ENCODE data around the gene XCL1.
"Not testable (repeated sequence)": the region's sequence is repeated elsewhere in the genome, so short reads cannot be mapped to it uniquely, and the experiment has no call there.

The XCL1 gene

DNA sequence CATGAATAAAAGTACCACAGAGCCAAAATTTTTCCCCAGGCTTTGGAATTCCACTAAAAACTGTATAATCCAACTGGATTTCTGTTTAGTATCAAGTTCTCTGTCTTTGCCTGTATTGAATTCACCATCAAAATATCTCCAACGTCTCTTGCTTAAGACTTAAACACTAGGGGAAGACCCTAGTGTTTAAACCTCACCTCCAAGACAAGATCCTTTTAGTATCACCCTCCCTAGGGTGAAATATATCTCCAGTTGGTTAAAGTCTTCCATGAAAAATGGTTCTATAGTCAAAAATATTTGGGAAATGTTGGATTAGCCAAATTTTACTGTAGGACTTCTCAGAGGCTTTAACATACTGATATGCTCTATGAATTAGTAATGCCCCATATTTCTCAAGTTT is 8.1 kb upstream of the XCL1 start:
- no peak for DNase-seq

DNA sequence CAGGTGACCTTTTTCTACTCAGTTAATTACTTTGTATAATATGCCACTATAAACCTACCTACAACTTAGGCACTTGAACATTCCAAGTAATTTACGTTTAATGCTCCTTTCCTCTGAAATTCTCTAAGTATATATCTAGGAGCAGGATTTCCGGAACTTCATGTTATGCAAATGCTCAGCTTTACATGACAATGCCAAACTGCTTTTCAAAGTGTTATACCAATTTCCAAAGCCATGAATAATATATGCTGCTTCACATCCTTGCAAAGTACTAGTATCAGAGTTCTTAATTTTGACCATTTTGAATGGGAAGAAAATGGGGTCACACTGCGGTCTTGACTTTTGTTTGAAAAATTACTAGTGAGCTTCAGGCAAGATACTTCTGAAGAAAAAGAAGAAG is 5.8 kb upstream of the XCL1 start:
- no peak for DNase-seq

DNA sequence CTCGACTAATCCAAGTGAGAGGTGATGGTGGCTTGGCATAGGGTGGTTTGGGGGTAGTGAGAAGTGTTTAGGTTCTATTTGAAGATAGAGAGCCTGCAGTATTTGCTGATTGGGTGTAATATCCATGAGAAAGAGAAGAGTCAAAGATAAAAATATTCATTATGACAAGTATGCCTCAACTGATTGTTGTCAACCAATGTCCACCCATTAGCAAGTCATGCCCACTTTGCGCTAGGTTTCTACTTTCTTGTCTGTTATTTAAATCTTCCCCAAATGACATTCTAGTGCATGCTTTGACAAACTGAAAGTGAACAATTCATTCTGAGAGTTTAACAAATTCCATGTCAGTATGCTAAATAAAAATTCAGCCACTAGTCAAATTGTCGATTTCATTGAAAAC is 3.8 kb upstream of the XCL1 start:
- no peak for DNase-seq

DNA sequence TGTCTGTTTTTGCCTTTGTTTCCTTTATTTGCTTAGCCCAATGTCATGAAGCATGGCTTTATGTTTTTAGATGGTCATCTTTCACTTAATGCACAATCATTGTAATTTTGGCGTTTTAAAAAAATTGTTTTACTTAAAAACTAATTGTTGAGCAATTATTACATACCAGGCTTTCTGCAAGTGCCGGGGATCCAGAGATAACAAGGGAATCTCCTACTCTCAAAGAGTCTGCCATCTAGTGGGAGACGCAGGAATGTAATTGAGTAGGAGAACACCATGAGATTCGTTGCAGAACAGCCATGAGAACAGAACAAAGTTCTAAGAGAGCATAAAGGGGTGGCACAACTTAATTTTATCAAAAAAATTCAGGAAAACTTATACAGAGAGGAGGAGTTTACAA is 2.2 kb upstream of the XCL1 start:
- peak; percentile 14 for DNase-seq

DNA sequence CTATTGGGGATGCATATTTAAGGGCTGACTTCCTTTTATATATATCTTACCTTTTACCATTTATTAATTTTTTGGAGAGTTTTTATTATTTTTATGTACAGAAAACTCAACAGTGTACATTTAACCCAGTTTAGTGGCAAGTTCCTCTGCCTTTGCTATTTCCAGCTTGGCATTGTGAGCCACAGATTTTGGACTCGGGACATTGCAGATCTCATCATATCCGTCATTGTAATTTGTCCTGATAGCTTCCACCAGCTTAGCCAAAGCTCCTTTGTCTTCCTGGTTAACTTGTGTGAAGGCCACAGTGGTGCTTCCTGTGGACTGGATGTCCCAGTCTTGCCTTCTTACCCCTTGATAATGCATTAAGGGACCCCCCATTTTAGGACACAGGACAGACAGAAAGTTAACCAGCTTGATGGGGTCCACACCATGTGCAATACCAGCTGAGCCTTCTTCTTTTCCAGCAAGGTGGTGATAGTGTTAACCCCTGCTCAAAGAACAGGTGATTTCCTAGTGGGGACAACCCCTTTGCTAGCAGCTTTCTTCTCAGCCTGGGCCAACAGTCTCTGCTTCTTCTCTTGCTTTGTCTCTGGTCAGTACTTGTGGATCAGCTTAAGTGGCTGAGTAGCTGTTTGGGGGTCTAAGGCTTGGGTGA is 2.3 kb downstream of the XCL1 start:
- not testable (repeated sequence) for DNase-seq

DNA sequence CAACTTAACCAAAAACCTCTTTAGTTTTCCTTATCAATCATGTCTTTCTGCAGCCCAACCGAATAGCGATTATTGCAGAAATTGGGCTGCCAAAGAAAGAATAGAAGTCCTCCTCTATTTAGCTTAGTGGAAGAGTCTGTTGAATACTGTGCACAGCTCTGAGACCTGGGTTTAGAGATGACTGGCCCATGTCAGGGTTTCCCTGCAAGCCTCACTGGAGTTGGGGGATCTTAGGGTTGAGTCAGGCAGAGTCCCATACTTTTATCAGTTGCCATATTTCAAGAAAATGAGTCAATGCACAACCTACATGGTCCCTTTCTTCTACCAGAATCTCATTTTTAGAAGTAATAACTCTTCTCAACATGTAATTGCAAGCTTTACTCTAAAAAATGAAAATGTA is 3.9 kb downstream of the XCL1 start:
- not testable (repeated sequence) for DNase-seq

DNA sequence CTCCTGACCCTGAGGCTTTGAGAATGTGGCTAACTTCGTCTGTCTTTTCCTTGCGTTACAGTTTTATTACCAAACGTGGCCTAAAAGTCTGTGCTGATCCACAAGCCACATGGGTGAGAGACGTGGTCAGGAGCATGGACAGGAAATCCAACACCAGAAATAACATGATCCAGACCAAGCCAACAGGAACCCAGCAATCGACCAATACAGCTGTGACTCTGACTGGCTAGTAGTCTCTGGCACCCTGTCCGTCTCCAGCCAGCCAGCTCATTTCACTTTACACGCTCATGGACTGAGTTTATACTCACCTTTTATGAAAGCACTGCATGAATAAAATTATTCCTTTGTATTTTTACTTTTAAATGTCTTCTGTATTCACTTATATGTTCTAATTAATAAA is 4.6 kb downstream of the XCL1 start:
- DNase-seq, result not testable (repeated sequence)

DNA sequence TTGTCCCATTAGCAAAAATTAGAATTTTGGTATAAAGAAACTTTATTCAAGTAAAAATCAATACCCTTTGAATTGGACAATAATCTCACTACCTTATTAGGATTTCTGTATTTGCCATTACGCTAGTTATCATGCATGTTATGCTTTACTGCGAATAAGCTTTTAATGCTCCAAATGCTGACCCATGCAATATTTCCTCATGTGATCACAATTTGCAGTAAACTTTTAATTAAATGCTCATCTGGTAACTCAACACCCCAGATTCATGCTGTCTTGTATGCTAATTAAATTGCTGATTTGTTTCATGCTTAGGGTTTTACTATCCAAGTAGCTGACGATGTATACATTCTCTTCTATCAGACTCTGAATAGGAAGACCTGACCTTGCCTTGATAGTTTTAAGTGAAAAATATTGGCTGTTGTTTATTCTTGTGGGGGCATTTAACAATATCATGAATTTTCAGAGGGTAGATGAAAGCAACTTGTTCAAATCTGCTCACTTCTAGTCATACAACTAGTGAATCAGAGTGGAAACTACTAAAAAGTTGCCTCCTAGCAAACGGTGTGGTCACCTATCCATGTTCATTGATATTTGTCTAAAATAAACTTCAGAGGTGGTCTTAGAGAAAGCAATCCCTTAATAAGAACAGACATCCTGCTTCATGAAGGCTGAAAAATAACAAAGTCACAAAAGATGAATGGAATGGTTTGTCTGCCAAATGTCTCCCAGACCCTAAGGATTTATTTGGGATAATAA is 5.6 kb downstream of the XCL1 start:
- no peak for DNase-seq

DNA sequence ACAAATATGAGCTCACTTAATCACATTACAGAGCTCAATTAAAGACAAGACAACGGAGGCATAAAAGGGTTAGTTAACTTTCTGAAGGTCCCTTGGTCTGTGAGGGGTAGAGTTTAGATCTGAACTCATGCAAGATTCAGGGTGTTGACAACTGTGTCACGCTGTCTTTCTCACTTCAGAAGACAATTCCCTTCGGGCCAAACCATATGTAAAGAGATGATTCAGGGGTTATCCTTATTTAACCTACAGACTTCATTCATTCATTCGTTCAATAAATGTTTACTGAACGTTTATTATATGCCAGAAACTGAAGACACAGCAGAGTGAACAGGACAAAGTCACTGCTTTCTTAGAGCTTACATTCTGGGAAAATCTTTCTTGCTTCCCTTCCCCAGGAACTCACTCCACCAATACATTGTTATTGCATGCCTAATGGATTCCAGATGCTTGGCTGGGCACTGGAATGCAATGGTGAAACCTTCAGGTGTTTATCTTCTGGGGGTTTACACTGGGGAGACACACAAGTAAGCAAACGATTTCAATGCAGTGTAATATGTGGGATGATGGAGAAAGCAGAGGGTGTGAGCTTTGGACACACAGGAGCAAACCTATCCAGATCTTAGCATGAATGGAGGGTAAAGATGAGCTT is 6.4 kb downstream of the XCL1 start:
- no peak for DNase-seq

DNA sequence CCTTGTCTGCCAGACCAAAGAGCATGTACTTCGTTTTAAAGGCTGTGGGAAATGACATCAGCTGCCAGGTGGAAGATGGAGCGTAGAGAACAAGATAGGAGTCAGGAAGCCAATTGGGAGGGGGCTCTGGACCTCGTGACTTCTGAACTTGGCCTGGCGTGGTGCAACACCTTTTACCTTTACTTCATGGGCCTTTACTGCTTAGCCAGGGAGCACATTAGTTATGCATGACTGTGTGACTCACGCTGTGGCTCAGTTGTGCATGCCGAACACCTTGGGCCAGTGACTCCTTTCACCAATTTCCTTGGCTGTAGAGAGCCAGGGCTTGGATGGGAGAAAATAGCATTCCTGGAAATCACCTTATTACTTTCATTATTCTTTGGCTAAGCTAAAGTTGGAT is 7.2 kb downstream of the XCL1 start:
- DNase-seq, result no peak

DNA sequence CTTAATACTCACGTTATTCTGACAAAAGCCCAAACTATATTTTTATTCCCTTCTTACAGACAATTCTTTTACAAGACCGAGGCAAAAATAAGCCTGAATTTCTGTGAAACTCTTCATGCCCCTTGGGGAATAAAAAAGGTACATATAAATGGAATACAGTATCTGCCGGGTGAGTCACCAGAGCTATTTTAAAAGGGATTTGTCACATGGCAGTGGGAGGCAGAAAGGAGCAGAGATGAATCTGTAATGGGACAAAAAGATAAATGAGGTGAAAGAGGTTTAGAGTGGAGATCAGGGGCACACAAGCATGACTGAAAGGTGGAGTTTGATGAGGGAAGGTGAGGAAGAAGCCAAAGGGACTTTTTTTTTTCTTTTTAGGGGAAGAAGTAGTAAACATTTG is 8.8 kb downstream of the XCL1 start:
- DNase-seq, result no peak

DNA sequence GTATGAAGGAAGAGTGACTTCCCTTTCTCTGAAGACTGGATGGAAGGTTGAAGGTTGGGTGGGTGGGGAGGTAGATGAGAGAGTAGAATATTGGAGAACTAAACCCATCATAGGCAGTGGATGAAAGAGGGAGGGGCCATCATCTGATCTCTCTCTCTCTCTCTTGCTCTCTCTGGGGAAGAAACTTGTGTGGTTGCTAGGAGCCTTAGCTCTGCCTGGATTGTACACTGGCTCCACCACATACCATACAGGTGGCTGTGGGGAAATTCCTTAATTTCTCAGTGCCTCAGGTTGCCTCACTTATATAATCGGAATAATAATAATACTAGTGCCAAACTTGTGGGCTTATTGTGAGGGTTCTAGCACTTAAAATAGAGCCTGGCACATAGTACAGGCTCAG is 9.5 kb downstream of the XCL1 start:
- DNase-seq, result no peak

DNA sequence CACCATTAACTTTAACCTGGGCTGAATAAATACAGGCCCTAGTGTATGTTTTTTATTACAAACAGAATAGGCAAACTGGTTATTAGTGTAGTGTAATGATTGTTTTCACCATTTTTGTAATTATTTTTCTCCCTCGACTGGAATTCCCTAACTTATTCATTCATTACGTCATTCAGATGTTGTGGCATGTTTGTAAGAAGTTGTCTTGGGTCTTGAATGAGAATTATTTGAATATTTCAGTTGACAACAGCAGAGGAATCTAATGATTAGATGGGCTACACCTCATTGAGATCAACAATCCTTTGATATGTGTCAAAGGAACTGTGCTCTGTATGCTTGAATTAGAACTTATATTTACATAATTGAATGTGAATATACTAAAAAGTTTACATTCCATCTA is 12.8 kb downstream of the XCL1 start:
- DNase-seq, result no peak

DNA sequence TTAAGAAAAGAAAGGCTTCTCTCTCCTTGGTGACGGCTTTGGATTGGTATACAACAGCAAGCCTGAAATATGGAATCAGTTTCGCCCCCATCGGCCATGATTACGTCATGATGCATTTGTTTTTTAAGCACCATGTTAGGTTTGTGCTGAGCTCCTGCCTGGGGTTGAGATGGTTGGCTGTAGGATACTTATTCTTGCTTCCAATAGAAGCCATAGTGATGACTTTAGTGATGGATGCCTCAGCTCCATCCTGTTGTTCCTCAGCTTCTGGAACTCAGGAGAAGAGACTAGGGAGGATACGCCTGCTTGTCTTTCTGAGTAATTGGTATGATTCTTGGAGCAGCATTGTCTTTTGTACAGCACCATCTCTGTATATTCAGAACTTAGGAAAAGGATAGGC is 14.7 kb downstream of the XCL1 start:
- no peak for DNase-seq

DNA sequence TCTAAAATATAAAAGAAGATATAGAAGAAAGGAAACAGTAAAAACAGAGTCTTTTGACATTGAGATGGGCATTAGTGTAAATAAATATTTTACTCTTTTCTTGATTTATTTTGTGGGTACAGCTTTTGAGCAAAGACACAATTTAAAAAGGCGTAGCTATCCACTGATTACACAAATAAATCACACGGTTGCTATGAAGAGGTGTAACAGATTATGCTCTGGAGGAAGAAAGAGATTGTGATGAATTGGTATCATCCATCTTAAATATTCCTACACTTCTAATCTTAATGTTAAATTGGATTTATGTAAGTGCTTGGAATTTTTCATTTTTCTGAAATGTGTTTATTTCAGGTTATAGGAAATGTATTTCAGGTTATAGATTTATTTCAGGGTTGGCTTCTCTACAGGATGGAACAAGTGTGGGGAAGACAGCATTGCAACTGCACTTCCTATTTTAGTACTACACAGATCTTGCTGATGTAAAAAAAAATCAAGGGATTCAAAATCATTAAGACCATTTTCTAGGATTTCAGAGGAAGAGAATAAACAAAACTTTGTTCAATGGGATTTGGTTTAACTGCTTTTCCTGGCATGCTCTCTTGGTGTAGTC is 15.3 kb downstream of the XCL1 start:
- DNase-seq, result no peak

DNA sequence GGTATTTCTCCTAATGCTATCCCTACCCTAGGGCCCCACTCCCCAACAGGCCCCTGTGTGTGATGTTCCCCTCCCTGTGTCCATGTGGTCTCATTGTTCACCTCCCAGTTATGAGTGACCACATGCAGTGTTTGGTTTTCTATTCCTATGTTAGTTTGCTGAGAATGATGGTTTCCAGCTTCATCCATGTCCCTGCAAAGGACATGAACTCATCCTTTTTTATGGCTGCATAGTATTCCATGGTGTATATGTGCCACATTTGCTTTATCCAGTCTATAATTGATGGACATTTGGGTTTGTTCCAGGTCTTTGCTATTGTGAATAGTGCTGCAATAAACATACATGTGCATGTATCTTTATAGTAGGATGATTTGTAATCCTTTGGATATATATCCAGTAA is 19.0 kb downstream of the XCL1 start:
- not testable (repeated sequence) for DNase-seq

DNA sequence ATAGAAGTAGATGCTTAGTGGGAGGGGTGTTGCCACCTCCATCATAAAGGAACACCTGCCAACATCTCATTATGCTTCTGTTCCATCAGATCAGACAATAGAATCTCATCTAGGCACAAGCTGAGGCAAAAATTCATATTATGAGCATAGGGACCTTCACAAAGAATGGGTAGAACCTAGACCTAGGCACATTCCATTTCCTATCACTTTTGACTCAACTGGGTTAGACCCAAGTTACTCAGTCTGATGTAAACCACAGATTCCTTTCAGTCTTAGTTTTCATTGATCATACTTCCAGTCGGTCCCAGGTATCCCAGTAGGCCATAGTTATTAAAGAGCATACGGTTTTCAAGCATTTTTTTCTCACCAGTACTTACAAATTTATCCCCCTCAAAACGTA is 21.7 kb downstream of the XCL1 start:
- no peak for DNase-seq

DNA sequence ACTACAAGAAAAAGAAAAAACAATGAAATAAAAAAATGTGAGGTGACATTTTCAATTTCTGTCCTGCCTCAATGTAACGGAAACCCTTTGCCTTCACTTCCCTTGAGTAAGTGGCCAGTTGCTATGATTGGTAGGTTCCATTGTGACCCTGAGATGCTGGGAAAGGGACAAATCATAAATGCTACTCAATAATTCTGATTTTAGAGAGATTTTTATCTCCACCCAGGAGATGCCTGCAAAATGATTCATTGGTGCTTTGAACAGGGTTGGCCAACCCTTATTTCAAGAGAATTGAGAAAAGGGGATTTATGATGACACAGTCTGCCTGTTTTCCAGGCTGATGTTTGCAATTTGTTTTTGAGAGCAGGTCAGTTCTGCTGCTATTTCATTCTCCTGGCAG is 22.5 kb downstream of the XCL1 start:
- no peak for DNase-seq

DNA sequence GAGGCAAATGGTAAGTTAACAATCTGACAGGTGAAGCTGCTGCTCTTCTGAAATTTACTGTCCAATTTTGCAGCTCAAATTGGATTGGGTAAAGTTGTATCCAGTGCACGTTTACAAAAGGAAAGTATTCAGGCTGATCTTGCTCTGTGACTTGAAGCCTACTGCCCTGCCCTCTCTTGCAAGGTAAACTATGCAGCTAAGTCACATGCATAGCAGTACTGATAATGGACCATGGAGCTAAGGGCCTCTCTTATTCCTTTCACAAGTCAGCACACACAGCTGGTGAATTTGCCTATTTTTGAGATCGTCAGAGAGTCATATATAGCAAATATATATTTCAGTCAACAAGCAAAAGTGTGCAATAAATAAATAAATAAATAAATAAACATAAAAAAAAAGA is 23.2 kb downstream of the XCL1 start:
- no peak for DNase-seq

DNA sequence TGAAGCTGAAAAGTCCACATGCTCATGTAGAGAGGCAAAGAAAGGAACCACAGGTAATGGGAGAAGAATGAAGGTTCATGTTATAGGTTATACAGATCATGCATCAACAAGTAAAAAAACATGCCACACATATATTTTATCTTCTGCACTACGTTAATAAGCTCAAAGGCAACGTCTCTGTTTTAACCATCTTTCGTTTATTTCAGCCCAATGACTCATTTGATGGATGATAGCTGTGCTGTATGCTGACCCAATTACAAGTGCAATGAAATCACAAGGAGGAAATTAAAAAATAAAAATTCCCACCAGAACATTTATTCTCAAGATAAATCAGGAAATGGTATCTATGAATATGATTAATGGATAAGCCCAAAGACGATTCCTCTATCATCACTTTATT is 24.6 kb downstream of the XCL1 start:
- no peak for DNase-seq

DNA sequence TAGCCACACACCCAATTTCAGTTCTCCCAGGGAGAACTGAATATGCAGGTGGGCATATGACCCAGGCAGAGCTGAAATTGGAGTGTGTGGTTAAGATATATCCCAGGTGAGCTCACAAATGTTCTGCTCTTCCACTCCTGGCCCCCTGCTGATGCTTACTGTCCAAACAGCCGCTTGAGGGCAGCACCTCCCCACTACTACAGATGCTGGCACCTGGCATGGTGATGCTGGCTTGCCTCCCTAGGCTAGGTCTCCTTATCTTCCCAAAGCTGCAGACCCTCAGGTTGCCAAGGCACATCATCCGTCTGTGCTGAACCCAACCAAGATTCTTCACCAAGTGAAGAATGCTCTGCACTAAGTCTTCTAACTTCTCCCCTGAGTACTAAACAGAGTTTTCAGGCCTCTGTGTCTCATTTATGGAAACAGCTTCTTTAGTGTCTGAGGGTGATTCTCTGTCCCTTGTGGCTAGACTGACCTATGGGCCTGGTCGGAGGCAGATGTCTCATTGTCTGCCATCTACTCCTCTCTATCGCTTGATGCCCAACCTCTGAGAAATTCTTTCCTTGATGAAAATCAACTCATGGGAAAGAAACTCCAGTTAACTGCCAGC is 27.2 kb downstream of the XCL1 start:
- DNase-seq, result peak; percentile 77

DNA sequence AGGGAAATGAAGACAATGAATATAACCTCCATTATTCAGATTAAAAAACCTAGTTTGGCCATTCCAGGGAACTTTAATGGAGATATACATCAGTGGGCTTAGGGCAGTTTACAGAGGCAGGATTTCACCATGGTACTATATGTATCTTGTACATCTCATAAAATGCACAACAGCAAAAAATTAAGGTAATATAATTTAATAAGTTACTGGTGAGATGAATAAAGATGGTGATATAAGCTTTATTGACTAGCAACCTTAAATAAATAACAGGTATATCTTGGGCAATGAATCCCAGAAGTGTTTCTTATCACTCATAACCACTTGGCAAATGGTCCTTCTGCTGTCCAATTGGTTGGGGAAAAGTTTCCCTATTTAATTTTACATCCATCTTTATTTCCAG is 29.0 kb downstream of the XCL1 start:
- no peak for DNase-seq

DNA sequence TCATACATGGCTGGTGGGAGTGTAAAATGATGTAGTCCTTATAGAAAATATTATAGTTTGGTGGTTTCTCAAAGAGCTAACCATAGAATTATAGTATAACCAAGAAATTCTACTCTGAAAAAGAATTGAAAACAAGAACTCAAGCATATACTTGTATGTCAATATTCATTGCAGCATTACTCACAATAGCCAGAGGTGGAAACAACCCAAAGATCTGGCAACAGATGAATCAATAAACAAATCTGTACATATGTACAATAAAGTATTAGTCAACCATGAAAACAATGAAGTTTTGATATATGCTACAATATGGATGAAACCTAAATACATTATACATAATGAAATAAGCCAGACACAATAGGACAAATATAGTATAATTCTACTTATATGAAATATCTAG is 29.7 kb downstream of the XCL1 start:
- no peak for DNase-seq
